GM12878 (cell line): ENCODE results near the gene VASH1. TPM values are rescaled to one million over a fixed set of nuclear protein-coding genes. Genes with fewer than 3 reads are reported as not detected.

Experiments used
- EED ChIP-seq: sonication (generic); IDR thresholded peaks from 2 replicates; pipeline ENCODE4 v1.6.1; 2016; ENCODE audit warnings: antibody characterized with exemption, low read depth
- ETV6 ChIP-seq, 2 experiments: fragments of 450-650 bp in 1 of 2; IDR thresholded peaks in 1 of 2; conservative IDR thresholded peaks in 1 of 2; 2 replicates each; pipeline ENCODE4 v1.6.1; 2014; ENCODE audit warnings: antibody characterized with exemption in 1 of 2, borderline replicate concordance in 1 of 2, low read depth in 1 of 2, mild to moderate bottlenecking in 1 of 2, moderate library complexity in 1 of 2
- HCFC1 ChIP-seq: fragments of 150-350 bp; IDR thresholded peaks from 2 replicates; pipeline ENCODE4 v1.6.1; 2014; ENCODE audit warnings: low read length
- HDAC6 ChIP-seq: fragments of 200-600 bp; sonication (generic); IDR thresholded peaks from one replicate; pipeline ENCODE4 v1.8.0; 2017; ENCODE audit warnings: antibody characterized with exemption; ENCODE audit not compliant: unreplicated experiment
- NBN ChIP-seq: fragments of 450-650 bp; IDR thresholded peaks from 2 replicates; pipeline ENCODE4 v1.6.1; 2016
- PAX5 ChIP-seq: IDR thresholded peaks from 2 replicates; pipeline ENCODE4 v1.6.1; 2011; ENCODE audit warnings: low read depth, low read length, borderline replicate concordance
- RELA ChIP-seq: fragments of 450-650 bp; IDR thresholded peaks from 2 replicates; pipeline ENCODE4 v1.8.0; 2014; ENCODE audit warnings: borderline replicate concordance; ENCODE audit not compliant: partially characterized antibody
- RUNX3 ChIP-seq: IDR thresholded peaks from 2 replicates; pipeline ENCODE4 v1.6.1; 2012; ENCODE audit warnings: low read length, inconsistent platforms
- SIX5 ChIP-seq: IDR thresholded peaks from 2 replicates; pipeline ENCODE4 v1.6.1; 2011; ENCODE audit warnings: mild to moderate bottlenecking, low read depth, low read length, moderate library complexity; ENCODE audit not compliant: severe bottlenecking
- SRF ChIP-seq, 2 experiments: IDR thresholded peaks; 2 replicates each; pipeline ENCODE4 v1.6.1; 2011; ENCODE audit warnings: low read depth in 2 of 2, low read length in 2 of 2, mild to moderate bottlenecking in 1 of 2, moderate library complexity in 1 of 2
- polyA plus RNA-seq, 11 experiments: library from polyadenylated mRNA; depleted of rRNA in 4 of 11; unstranded in 6 of 11; stranded (reverse) in 5 of 11; fragments of >200 nt; fragmentation: Nextera tagmentation in 4 of 11; fragmentation: Illumina TruSeq in 1 of 11; extraction: Ambion mirVana in 4 of 11; extraction: Trizol in 1 of 11; gene quantifications; 1 replicate in 1 of 11; 2 replicates in 10 of 11; pipeline versions ENCODE4 v1.2.1 to v1.2.3, GENCODE V29; 2011 to 2016; ENCODE audit warnings: inconsistent platforms in 2 of 11, missing spikeins in 2 of 11, low read depth in 1 of 11
- total RNA-seq, 4 experiments: library from RNA; depleted of rRNA in 3 of 4; stranded (reverse); fragments of >200 nt in 3 of 4; fragmentation: Illumina TruSeq in 1 of 4; extraction: Trizol in 1 of 4; gene quantifications; 2 replicates each; pipeline versions ENCODE4 v1.2.1 to v1.2.3, GENCODE V29; 2013 to 2021
- TF ChIP-seq, protein P1 (sequence below): fragments of 450-650 bp; IDR thresholded peaks from 2 replicates; pipeline ENCODE4 v1.6.1; 2018; ENCODE audit warnings: mild to moderate bottlenecking, low read depth, moderate library complexity; ENCODE audit not compliant: partially characterized antibody
- TF ChIP-seq, protein P2 (sequence below): IDR thresholded peaks from 2 replicates; pipeline ENCODE4 v1.6.1; 2012; ENCODE audit warnings: mild to moderate bottlenecking, low read depth, low read length
- TF ChIP-seq, protein P3 (sequence below): fragments of 450-650 bp; IDR thresholded peaks from 2 replicates; pipeline ENCODE4 v1.6.1; 2016; ENCODE audit warnings: mild to moderate bottlenecking
- TF ChIP-seq, protein P4 (sequence below): IDR thresholded peaks from 2 replicates; pipeline ENCODE4 v1.6.1; 2012; ENCODE audit warnings: low read length, inconsistent platforms
- TF ChIP-seq, protein P5 (sequence below): IDR thresholded peaks from 2 replicates; pipeline ENCODE4 v1.6.1; 2011; ENCODE audit warnings: low read depth, mild to moderate bottlenecking, low read length, moderate library complexity, borderline replicate concordance; ENCODE audit errors: extremely low read depth
- TF ChIP-seq, protein P6 (sequence below): IDR thresholded peaks from 2 replicates; pipeline ENCODE4 v1.6.1; 2012; ENCODE audit warnings: low read depth, low read length, improper control_type of control experiment

The VASH1 gene
- total and polyA plus RNA-seq, 10 of the 15 experiments (the other 5 are each of a cell fraction or from before 2014, with no cell fraction given): 0.06 to 2.3 (median 0.53) TPM

DNA sequence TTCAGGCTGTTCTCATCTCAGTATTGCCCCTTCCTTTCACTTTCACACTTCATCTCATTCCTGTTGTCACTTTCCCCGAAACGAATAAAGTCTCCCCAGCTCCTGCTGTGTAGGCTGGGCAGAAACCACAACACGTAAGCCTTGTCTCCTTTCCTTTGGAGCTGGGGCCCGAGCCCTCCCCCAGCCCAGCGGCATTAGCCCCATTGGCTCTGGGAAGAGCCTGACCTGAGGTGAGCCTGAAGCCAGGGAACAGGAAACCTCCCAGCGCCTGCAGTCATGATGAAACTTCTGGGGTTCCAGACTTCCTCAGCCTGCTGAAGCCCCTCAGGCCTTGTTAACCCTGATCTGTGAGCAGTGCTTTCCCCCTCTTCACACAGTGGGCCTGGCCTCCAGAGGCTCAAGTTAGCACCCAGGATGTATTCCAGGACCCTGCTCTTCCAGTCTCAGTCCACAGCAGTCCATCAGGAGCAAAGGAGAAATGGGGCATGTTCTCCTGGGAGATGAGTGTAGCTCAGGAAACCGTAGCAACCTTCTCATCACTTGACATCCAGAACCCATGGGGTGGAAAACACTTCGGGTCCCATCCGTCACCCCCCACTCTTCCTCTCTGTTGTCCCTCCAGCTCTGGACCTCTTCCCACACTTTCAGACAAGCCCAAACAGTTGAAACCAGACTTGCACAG is 21.8 kb downstream of the VASH1 start (continued):
- TF ChIP-seq ETV6 (conservative IDR thresholded peaks at IDR 0.05 in 1 of 2, IDR thresholded peaks at IDR 0.05 in 1 of 2; ENCODE audit: borderline replicate concordance in 1 of 2, low read depth in 1 of 2): peak in 1 of 2 experiments; percentile 27; a peak in 1 of 4 replicates
- no peak for TF ChIP-seq SRF (IDR thresholded peaks at IDR 0.05; ENCODE audit: low read depth in 2 of 2, low read length in 2 of 2)
- TF ChIP-seq, protein P1, sequence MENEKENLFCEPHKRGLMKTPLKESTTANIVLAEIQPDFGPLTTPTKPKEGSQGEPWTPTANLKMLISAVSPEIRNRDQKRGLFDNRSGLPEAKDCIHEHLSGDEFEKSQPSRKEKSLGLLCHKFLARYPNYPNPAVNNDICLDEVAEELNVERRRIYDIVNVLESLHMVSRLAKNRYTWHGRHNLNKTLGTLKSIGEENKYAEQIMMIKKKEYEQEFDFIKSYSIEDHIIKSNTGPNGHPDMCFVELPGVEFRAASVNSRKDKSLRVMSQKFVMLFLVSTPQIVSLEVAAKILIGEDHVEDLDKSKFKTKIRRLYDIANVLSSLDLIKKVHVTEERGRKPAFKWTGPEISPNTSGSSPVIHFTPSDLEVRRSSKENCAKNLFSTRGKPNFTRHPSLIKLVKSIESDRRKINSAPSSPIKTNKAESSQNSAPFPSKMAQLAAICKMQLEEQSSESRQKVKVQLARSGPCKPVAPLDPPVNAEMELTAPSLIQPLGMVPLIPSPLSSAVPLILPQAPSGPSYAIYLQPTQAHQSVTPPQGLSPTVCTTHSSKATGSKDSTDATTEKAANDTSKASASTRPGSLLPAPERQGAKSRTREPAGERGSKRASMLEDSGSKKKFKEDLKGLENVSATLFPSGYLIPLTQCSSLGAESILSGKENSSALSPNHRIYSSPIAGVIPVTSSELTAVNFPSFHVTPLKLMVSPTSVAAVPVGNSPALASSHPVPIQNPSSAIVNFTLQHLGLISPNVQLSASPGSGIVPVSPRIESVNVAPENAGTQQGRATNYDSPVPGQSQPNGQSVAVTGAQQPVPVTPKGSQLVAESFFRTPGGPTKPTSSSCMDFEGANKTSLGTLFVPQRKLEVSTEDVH: no peak
- TF ChIP-seq, protein P2, sequence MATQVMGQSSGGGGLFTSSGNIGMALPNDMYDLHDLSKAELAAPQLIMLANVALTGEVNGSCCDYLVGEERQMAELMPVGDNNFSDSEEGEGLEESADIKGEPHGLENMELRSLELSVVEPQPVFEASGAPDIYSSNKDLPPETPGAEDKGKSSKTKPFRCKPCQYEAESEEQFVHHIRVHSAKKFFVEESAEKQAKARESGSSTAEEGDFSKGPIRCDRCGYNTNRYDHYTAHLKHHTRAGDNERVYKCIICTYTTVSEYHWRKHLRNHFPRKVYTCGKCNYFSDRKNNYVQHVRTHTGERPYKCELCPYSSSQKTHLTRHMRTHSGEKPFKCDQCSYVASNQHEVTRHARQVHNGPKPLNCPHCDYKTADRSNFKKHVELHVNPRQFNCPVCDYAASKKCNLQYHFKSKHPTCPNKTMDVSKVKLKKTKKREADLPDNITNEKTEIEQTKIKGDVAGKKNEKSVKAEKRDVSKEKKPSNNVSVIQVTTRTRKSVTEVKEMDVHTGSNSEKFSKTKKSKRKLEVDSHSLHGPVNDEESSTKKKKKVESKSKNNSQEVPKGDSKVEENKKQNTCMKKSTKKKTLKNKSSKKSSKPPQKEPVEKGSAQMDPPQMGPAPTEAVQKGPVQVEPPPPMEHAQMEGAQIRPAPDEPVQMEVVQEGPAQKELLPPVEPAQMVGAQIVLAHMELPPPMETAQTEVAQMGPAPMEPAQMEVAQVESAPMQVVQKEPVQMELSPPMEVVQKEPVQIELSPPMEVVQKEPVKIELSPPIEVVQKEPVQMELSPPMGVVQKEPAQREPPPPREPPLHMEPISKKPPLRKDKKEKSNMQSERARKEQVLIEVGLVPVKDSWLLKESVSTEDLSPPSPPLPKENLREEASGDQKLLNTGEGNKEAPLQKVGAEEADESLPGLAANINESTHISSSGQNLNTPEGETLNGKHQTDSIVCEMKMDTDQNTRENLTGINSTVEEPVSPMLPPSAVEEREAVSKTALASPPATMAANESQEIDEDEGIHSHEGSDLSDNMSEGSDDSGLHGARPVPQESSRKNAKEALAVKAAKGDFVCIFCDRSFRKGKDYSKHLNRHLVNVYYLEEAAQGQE: no peak
- TF ChIP-seq RUNX3: peak; percentile 45; the same call in 1 of the 2 replicates
- TF ChIP-seq, protein P3, sequence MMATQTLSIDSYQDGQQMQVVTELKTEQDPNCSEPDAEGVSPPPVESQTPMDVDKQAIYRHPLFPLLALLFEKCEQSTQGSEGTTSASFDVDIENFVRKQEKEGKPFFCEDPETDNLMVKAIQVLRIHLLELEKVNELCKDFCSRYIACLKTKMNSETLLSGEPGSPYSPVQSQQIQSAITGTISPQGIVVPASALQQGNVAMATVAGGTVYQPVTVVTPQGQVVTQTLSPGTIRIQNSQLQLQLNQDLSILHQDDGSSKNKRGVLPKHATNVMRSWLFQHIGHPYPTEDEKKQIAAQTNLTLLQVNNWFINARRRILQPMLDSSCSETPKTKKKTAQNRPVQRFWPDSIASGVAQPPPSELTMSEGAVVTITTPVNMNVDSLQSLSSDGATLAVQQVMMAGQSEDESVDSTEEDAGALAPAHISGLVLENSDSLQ: no peak
- TF ChIP-seq HCFC1: no peak
- TF ChIP-seq NBN: no peak
- no peak for TF ChIP-seq SIX5
- TF ChIP-seq, protein P4, sequence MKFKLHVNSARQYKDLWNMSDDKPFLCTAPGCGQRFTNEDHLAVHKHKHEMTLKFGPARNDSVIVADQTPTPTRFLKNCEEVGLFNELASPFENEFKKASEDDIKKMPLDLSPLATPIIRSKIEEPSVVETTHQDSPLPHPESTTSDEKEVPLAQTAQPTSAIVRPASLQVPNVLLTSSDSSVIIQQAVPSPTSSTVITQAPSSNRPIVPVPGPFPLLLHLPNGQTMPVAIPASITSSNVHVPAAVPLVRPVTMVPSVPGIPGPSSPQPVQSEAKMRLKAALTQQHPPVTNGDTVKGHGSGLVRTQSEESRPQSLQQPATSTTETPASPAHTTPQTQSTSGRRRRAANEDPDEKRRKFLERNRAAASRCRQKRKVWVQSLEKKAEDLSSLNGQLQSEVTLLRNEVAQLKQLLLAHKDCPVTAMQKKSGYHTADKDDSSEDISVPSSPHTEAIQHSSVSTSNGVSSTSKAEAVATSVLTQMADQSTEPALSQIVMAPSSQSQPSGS: no peak
- TF ChIP-seq, protein P5, sequence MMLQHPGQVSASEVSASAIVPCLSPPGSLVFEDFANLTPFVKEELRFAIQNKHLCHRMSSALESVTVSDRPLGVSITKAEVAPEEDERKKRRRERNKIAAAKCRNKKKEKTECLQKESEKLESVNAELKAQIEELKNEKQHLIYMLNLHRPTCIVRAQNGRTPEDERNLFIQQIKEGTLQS: no peak
- TF ChIP-seq, protein P6, sequence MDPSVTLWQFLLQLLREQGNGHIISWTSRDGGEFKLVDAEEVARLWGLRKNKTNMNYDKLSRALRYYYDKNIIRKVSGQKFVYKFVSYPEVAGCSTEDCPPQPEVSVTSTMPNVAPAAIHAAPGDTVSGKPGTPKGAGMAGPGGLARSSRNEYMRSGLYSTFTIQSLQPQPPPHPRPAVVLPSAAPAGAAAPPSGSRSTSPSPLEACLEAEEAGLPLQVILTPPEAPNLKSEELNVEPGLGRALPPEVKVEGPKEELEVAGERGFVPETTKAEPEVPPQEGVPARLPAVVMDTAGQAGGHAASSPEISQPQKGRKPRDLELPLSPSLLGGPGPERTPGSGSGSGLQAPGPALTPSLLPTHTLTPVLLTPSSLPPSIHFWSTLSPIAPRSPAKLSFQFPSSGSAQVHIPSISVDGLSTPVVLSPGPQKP: no peak
- no peak for TF ChIP-seq PAX5
- TF ChIP-seq HDAC6: no peak
- TF ChIP-seq EED: peak; percentile 33; the same call in 1 of the 2 replicates
- TF ChIP-seq RELA: no peak
